Measurements from ENCODE around the gene MAGI2.

DNA sequence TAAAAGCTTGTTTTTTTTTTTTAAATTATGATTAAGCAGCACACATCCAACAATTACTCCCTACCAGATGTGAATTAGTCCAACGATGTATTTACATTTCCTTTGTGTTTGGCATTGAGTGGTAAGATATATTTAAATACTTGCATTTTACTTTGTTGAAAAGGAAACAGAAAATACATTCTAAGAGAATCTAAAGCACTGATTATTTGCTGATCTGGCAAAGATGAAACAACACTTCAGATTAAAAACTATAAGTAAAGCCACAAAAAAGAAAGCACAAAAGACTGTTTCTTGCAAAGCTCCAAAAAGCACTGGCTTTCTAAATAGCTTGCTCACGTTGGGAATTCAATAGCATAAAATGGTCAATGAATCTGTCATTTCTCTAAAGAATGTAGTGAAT is 1188.4 kb downstream of the MAGI2 start:
- TF ChIP-seq, protein P1, sequence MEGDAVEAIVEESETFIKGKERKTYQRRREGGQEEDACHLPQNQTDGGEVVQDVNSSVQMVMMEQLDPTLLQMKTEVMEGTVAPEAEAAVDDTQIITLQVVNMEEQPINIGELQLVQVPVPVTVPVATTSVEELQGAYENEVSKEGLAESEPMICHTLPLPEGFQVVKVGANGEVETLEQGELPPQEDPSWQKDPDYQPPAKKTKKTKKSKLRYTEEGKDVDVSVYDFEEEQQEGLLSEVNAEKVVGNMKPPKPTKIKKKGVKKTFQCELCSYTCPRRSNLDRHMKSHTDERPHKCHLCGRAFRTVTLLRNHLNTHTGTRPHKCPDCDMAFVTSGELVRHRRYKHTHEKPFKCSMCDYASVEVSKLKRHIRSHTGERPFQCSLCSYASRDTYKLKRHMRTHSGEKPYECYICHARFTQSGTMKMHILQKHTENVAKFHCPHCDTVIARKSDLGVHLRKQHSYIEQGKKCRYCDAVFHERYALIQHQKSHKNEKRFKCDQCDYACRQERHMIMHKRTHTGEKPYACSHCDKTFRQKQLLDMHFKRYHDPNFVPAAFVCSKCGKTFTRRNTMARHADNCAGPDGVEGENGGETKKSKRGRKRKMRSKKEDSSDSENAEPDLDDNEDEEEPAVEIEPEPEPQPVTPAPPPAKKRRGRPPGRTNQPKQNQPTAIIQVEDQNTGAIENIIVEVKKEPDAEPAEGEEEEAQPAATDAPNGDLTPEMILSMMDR (IDR thresholded peaks at IDR 0.05) = no peak
- TF ChIP-seq POLR2AphosphoS5 (IDR thresholded peaks at IDR 0.05; ENCODE audit: insufficient read depth in 1 of 2, low read depth in 1 of 2) (no peak), POLR2A (IDR thresholded peaks at IDR 0.05) (no peak)
